ENCODE results near the gene HS3ST3A1. TPM values are rescaled to one million over a fixed set of nuclear protein-coding genes. Genes with fewer than 3 reads are reported as not detected.

Gene HS3ST3A1
- total RNA-seq, 4 donors from 2014 or later: 0.30 to 7.3 TPM; not detected in 2

- no peak for DNase-seq (ENCODE audit: low spot score in 2 of 2)
- Histone ChIP-seq H3K4me3 (no peak overlapping the region), H3K27ac (no peak overlapping the region), H3K27me3 (no peaks in the 10 kb centered on the region), H3K9me3 (no peaks in the 10 kb centered on the region), H3K4me1 (no peaks in the 10 kb centered on the region), H3K36me3 (no peaks in the 10 kb centered on the region)
- no peak for TF ChIP-seq EP300 (IDR thresholded peaks at IDR 0.05)
- TF ChIP-seq POLR2A (IDR thresholded peaks at IDR 0.05): no peak
- no peak for TF ChIP-seq CTCF (IDR thresholded peaks at IDR 0.05)
- 89 to 94% methylated on average over 2 of the region's 2 CpGs for WGBS, 2 donors
Measured at GRCh38 chr17:13495423-13495822, 106.3 kb downstream of the HS3ST3A1 start.

GRCh38 chr17:13492737-13493122 is 109.0 kb downstream of the HS3ST3A1 start:
- 66 to 69% methylated on average over 4 of the region's 4 CpGs for WGBS, 2 donors
- Histone ChIP-seq H3K27me3 (no peaks in the 10 kb centered on the region), H3K36me3 (no peaks in the 10 kb centered on the region), H3K27ac (no peak overlapping the region), H3K4me1 (no peaks in the 10 kb centered on the region), H3K4me3 (no peak overlapping the region), H3K9me3 (no peaks in the 10 kb centered on the region)
- DNase-seq (ENCODE audit: low spot score in 2 of 2): no peak
- TF ChIP-seq EP300 (IDR thresholded peaks at IDR 0.05) (no peak), CTCF (IDR thresholded peaks at IDR 0.05) (no peak), POLR2A (IDR thresholded peaks at IDR 0.05) (no peak)

GRCh38 chr17:13491916-13492736 is 109.6 kb downstream of the HS3ST3A1 start:
- Histone ChIP-seq H3K27me3 (no peaks in the 10 kb centered on the region), H3K4me3 (no peak overlapping the region), H3K27ac (no peak overlapping the region), H3K9me3 (no peaks in the 10 kb centered on the region), H3K4me1 (no peaks in the 10 kb centered on the region), H3K36me3 (no peaks in the 10 kb centered on the region)
- no peak for TF ChIP-seq EP300 (IDR thresholded peaks at IDR 0.05)
- TF ChIP-seq CTCF (IDR thresholded peaks at IDR 0.05): no peak
- TF ChIP-seq POLR2A (IDR thresholded peaks at IDR 0.05): no peak
- DNase-seq (ENCODE audit: low spot score in 2 of 2): no peak
- 36 to 43% methylated on average over 7 of the region's 7 CpGs for WGBS, 2 donors

- H3K4me3 ChIP-seq: no peak overlapping the region
- no peaks in the 10 kb centered on the region for H3K9me3 ChIP-seq
- TF ChIP-seq POLR2A (IDR thresholded peaks at IDR 0.05): no peak
- no peak for TF ChIP-seq CTCF (IDR thresholded peaks at IDR 0.05)
- no peak for TF ChIP-seq EP300 (IDR thresholded peaks at IDR 0.05)
- no peak overlapping the region for H3K27ac ChIP-seq
- 87 to 91% methylated on average over 1 of the region's 1 CpG for WGBS, 2 donors
- no peaks in the 10 kb centered on the region for H3K27me3 ChIP-seq
- DNase-seq (ENCODE audit: low spot score in 2 of 2): no peak
- H3K4me1 ChIP-seq: no peaks in the 10 kb centered on the region
- no peaks in the 10 kb centered on the region for H3K36me3 ChIP-seq
Measured at GRCh38 chr17:13491491-13491890, 110.2 kb downstream of the HS3ST3A1 start.

- 78 to 80% methylated on average over 5 of the region's 5 CpGs for WGBS, 2 donors
- no peaks in the 10 kb centered on the region for H3K9me3 ChIP-seq
- no peaks in the 10 kb centered on the region for H3K4me1 ChIP-seq
- H3K36me3 ChIP-seq: no peaks in the 10 kb centered on the region
- no peaks in the 10 kb centered on the region for H3K27me3 ChIP-seq
- TF ChIP-seq POLR2A (IDR thresholded peaks at IDR 0.05) (no peak), EP300 (IDR thresholded peaks at IDR 0.05) (no peak), CTCF (IDR thresholded peaks at IDR 0.05) (no peak)
- H3K4me3 ChIP-seq: no peak overlapping the region
- no peak for DNase-seq (ENCODE audit: low spot score in 2 of 2)
- no peak overlapping the region for H3K27ac ChIP-seq
Measured at GRCh38 chr17:13490906-13491482, 110.7 kb downstream of the HS3ST3A1 start.

All from tibial nerve (tissue), 4 donors.